Measurements from ENCODE around the gene UGT1A1.

GRCh38 chr2:233810385-233810784, 50.3 kb downstream of the UGT1A1 start:
- TF ChIP-seq, protein P1, sequence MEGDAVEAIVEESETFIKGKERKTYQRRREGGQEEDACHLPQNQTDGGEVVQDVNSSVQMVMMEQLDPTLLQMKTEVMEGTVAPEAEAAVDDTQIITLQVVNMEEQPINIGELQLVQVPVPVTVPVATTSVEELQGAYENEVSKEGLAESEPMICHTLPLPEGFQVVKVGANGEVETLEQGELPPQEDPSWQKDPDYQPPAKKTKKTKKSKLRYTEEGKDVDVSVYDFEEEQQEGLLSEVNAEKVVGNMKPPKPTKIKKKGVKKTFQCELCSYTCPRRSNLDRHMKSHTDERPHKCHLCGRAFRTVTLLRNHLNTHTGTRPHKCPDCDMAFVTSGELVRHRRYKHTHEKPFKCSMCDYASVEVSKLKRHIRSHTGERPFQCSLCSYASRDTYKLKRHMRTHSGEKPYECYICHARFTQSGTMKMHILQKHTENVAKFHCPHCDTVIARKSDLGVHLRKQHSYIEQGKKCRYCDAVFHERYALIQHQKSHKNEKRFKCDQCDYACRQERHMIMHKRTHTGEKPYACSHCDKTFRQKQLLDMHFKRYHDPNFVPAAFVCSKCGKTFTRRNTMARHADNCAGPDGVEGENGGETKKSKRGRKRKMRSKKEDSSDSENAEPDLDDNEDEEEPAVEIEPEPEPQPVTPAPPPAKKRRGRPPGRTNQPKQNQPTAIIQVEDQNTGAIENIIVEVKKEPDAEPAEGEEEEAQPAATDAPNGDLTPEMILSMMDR (IDR thresholded peaks at IDR 0.05; ENCODE audit: insufficient read depth, low read length, poor library complexity, severe bottlenecking), result no peak
- no peak for TF ChIP-seq EZH2phosphoT487 (conservative IDR thresholded peaks at IDR 0.05; ENCODE audit: low read length)
